ENCODE results near the gene MSMP.

- TF ChIP-seq ESRRA (CRISPR knock-in tag; IDR thresholded peaks at IDR 0.05; ENCODE audit: borderline replicate concordance) (no peak), CTCF (IDR thresholded peaks at IDR 0.05) (no peak), TEAD1 (CRISPR knock-in tag; IDR thresholded peaks at IDR 0.05) (no peak)
Measured at GRCh38 chr9:35801328-35802128, 47.5 kb upstream of the MSMP start.

All from WTC11 (cell line).